Peyer's patch (tissue), 4 donors: ENCODE measurements around the gene CLRN2.

Source experiments
- CTCF ChIP-seq, 6 experiments: fragments of 450-650 bp in 4 of 6; fragments of 200-600 bp in 2 of 6; sonication (generic) in 1 of 6; IDR thresholded peaks; one replicate each; pipeline ENCODE4 v1.5.1; 2017 to 2019; ENCODE audit warnings: antibody characterized with exemption in 6 of 6, mild to moderate bottlenecking in 3 of 6, moderate library complexity in 1 of 6
- POLR2A ChIP-seq, 2 donors: fragments of 450-650 bp; IDR thresholded peaks; one replicate each; pipeline ENCODE4 v1.5.1; 2017; ENCODE audit warnings: antibody characterized with exemption in 2 of 2, mild to moderate bottlenecking in 2 of 2, moderate library complexity in 2 of 2

- no peak for TF ChIP-seq CTCF (IDR thresholded peaks at IDR 0.05)
- TF ChIP-seq POLR2A (IDR thresholded peaks at IDR 0.05) = no peak
Measured at GRCh38 chr4:17504081-17504480, 10.9 kb upstream of the CLRN2 start.
